ENCODE data around the gene BCL6.
A peak's percentile ranks its signal among the peaks of the same experiment; 100 is the strongest.

The BCL6 gene

DNA sequence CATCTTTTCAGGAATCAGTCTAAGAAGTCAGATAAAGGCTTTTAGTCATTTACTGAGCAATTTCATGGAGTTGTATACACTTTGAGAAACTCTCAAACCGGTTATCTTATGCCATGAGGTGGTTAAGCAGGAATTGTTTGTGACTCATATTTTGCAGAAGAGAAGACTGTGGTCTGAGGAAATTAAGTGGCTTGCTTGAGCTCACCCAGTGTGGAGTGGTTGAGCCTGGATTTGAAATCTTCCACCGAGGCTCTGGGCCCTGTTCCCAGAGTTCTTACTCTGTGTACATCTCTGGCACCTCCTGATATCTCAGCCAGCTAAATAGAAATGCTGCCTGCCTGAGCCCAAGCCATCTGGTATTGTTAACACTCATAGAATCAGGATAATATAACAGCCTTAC, 37.8 kb upstream of the BCL6 start:
- DNase-seq (ENCODE audit: low read depth) = peak; percentile 92
- H3K4me3 ChIP-seq (ENCODE audit: control insufficient read depth, low read depth, low read length) = no peak overlapping the region
- TF ChIP-seq, protein P1, sequence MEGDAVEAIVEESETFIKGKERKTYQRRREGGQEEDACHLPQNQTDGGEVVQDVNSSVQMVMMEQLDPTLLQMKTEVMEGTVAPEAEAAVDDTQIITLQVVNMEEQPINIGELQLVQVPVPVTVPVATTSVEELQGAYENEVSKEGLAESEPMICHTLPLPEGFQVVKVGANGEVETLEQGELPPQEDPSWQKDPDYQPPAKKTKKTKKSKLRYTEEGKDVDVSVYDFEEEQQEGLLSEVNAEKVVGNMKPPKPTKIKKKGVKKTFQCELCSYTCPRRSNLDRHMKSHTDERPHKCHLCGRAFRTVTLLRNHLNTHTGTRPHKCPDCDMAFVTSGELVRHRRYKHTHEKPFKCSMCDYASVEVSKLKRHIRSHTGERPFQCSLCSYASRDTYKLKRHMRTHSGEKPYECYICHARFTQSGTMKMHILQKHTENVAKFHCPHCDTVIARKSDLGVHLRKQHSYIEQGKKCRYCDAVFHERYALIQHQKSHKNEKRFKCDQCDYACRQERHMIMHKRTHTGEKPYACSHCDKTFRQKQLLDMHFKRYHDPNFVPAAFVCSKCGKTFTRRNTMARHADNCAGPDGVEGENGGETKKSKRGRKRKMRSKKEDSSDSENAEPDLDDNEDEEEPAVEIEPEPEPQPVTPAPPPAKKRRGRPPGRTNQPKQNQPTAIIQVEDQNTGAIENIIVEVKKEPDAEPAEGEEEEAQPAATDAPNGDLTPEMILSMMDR (conservative IDR thresholded peaks at IDR 0.05; ENCODE audit: control insufficient read depth, insufficient read depth, low read depth, low read length) = no peak

DNA sequence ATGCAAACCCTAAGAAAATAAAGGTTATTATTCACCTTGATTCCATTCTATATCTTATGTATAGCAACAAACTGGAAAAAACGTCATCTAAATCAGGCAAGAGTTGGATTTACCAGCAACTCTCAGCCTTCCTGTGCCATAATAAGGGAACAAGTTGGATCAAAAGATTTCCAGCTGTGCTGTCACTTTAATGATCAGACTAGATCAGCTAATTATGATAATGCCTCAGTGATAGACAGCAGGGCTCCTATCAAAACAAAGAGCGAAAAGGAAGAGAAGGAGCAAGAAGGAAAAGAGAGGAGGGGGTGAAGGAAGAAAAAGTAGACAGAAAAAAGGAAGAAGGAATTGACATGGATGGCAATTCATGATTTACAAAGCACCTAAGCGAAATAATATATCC, 36.7 kb upstream of the BCL6 start:
- H3K4me3 ChIP-seq (ENCODE audit: control insufficient read depth, low read depth, low read length) = no peak overlapping the region
- DNase-seq (ENCODE audit: low read depth) = no peak
- TF ChIP-seq, protein P1 (conservative IDR thresholded peaks at IDR 0.05; ENCODE audit: control insufficient read depth, insufficient read depth, low read depth, low read length) = no peak

DNA sequence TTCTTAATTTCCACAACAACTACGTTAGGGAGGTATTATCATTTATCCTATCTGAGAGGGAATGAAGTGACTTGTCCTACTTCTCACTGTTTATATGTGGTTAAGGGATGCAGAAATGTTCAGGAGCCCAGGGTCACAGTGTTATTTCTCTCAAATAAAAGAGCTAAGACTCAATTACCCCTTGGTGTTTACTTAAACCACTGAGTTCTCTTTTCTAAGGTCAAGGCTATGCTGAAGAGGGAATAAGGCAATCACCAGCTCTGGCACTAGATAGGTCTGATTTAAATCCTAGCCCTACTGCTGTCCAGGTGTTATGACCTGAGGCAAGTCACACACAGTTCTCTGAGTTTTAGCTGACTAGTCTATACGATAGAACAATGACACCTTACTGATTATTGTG, 35.7 kb upstream of the BCL6 start:
- TF ChIP-seq, protein P1 (conservative IDR thresholded peaks at IDR 0.05; ENCODE audit: control insufficient read depth, insufficient read depth, low read depth, low read length) = no peak
- H3K4me3 ChIP-seq (ENCODE audit: control insufficient read depth, low read depth, low read length) = no peak overlapping the region
- no peak for DNase-seq (ENCODE audit: low read depth)

DNA sequence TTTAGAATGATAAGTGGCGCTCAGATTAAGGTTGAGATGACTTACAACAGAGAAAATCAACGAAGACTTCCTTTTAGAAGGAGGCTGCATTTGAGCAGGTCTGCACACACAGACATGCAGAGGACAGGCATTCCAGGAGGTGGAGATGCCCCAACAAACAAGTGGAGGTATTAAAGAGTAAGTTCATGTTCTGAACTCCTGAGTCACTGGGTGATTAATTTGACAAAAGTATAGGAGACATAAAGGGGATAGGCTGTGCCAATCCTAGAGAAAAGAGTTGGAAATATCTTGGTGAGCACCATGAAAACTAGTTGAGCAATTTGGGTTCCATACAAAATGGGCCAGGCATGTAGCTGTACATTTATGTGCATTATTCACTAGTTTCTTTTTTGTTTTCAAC, 33.5 kb upstream of the BCL6 start:
- TF ChIP-seq, protein P1 (conservative IDR thresholded peaks at IDR 0.05; ENCODE audit: control insufficient read depth, insufficient read depth, low read depth, low read length) = no peak
- no peak overlapping the region for H3K4me3 ChIP-seq (ENCODE audit: control insufficient read depth, low read depth, low read length)
- DNase-seq (ENCODE audit: low read depth) = no peak

DNA sequence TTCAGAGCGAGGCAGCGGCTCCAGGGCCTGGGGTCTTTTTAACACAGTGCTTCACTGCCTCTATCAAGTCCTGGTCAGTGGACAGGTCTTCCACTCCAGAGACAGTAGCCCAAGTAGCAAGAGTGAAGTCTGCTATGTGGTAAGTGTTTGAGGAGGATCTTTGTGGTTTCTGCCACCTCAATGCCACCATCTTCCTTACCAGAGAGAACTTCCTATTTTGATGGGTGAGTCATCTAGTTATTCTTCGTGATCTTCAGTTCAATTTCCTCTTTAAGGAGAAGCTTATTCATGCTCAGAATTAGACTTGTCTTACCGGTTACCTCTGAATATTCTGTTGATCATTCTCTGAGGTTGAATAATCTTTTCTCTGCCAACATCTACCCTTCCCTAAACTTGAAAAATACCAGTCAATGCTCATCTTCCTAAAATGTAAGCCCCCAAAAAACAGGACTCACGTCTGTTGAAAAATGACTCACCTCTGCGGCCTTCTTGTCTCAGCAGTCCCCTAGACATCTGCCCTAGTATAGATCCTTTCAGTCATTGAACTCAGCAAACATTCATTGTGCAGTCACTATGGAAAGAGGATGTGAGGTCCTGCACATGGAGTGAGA, 32.2 kb upstream of the BCL6 start:
- peak; percentile 23 for DNase-seq (ENCODE audit: low read depth)
- TF ChIP-seq, protein P1 (conservative IDR thresholded peaks at IDR 0.05; ENCODE audit: control insufficient read depth, insufficient read depth, low read depth, low read length) = no peak
- no peak overlapping the region for H3K4me3 ChIP-seq (ENCODE audit: control insufficient read depth, low read depth, low read length)

DNA sequence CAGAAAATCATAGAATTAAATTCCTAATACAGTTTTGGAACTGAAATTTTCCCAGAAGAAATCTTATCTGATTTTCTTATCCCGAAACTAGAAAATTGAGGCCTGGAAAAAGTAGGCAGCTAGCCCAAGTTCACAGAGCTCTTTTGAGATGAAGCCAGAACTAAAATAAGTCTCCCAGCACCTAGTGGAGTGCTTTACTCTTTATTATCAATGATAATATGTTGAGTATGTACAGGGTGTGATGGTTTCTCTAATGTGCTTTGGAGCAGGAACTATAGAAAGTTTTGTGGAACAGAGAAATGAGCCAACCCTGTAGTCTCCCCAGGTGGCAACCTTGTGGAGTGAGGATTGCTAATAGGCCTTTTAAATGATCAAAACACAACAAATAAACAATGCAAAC, 30.3 kb upstream of the BCL6 start:
- DNase-seq (ENCODE audit: low read depth) = no peak
- H3K4me3 ChIP-seq (ENCODE audit: control insufficient read depth, low read depth, low read length) = no peak overlapping the region
- TF ChIP-seq, protein P1 (conservative IDR thresholded peaks at IDR 0.05; ENCODE audit: control insufficient read depth, insufficient read depth, low read depth, low read length) = no peak

Measured in fibroblast of mammary gland (primary cell).